ENCODE results near the gene STK32B.

STK32B gene

GRCh38 chr4:5446595-5447226 is 395.4 kb downstream of the STK32B start:
- no peak for DNase-seq (ENCODE audit: low read depth)

DNA sequence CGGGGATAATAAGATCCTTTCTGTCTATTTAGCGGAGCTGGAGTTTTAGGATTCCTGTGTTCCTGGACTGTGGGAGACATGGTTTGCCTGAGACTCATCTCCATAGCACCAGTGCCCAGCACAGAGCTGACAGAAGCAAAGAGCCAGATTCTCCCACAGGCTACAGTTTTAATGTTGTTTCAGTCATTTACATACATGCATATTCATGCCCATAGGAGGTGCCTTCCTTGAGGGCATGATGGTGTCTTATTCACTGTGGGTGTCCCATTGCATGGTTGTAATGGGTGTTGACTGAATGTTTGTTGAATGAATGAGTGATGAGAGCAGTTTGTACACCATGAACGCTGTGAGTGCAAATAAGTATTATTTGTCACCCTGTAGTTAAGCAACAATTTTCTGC is 396.5 kb downstream of the STK32B start:
- DNase-seq (ENCODE audit: low read depth) = no peak

DNA sequence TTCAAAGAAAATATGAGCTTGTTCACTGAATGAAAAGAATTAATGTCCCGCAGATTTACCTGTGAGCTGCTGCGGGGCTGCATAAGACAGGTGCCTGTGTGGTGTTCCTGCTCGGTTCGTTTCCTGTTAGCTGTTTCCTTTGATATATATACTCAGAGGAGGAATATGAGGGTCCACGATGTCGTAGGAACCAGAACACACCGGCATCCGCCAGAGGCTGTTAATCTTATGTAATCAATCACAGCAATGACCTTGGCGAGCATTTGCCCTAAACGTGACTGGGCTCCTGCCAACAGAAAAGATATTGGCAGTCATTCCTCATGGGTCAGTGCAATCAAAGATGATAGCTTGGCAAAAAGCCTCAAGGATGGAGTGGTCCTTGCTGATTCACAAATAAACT is 396.9 kb downstream of the STK32B start:
- no peak for DNase-seq (ENCODE audit: low read depth)

- DNase-seq (ENCODE audit: low read depth) = no peak
These were observed 400.0 kb downstream of the STK32B start for GRCh38 chr4:5451243-5451642.

DNA sequence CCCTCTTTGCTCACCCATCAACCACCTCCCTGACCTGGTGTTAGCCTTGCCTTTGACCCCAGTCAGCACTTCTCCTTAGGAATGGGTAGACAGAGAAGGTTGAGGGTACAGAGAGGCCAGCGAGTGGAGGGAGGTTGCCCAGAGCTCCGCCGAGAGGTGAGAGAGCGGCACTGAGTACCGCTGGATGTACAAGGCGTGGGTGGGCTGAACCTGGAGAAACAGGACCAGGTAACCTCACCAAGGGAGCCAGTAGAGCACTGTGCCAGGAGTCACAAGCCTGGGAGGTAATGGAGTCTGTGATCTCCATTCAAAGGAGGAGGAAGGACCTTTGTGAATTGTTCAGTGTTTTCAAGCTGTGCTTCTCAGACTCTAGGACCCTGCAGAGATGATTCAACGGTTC is 400.9 kb downstream of the STK32B start:
- no peak for DNase-seq (ENCODE audit: low read depth)

GRCh38 chr4:5455003-5455585 is 403.8 kb downstream of the STK32B start:
- no peak for DNase-seq (ENCODE audit: low read depth)

GRCh38 chr4:5456296-5456845 is 405.1 kb downstream of the STK32B start:
- DNase-seq (ENCODE audit: low read depth) = no peak

DNA sequence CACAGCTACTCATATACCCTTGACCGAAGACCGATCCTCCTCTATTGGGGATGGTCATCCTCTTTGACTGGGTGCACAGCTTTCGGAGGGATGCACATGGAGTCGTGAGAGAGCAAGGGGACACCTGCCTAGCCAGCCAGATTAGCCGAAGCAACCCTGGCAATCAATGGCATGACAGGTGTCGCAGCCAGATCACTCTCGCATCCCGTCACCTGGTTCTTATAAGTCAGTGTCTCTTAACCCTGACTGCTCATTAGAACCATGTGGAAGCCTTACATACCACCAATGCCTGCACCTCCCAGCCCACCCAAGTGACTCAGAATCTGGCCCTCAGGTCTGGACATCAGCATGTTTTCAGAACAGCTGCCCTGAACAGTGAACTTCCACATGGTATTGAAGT is 407.4 kb downstream of the STK32B start:
- no peak for DNase-seq (ENCODE audit: low read depth)

- DNase-seq (ENCODE audit: low read depth) = no peak
These were observed 408.0 kb downstream of the STK32B start for GRCh38 chr4:5459236-5459635.

- no peak for DNase-seq (ENCODE audit: low read depth)
These were observed 409.0 kb downstream of the STK32B start for GRCh38 chr4:5460106-5460801.

GRCh38 chr4:5461477-5461876 is 410.2 kb downstream of the STK32B start:
- DNase-seq (ENCODE audit: low read depth) = no peak

DNA sequence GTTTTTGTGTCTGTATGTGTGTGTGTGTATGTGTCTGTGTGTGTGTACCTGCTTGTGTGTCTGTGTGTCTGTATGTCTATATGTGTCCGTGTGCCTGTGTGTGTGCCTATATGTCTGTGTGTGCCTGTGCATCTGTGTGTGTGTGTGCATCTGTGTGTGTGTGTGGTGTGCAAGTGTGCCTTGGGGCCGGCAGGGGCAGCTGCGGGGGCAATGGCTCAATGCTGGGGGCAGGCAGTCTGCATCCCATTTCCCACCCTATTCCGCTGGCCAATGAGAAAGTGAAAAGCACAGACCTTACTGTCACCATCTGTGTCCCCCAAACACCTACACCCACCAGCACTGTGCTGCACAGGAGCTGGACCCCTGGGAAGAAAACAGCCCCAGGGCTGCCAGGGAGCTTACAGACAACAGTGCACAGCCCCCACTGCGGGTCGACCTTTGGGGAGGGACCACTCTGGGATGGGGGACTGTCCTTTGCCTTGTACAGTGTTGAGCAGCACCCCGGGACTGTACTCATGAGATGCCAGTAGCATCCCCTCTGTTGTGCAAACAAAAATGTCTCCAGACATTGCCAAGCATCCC is 411.1 kb downstream of the STK32B start:
- no peak for DNase-seq (ENCODE audit: low read depth)

GRCh38 chr4:5462896-5463295 is 411.6 kb downstream of the STK32B start:
- DNase-seq (ENCODE audit: low read depth) = no peak

DNA sequence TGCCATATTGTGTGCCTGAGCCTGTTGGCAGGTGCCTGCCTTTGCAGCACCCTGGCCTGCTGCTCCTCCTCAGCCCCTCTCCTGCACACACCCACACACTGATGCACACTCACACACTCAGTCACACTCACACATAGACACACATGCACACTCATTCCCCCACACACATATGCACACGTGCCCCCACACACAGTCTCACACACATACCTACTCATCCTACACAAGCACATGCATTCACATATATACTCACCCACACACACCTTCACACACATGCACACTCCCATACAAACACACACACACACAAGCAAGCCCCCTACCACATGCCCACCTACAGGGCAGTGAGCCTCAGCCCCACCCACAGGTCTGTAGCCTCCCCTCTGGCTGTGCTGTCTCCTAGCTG is 412.1 kb downstream of the STK32B start:
- DNase-seq (ENCODE audit: low read depth) = no peak

- DNase-seq (ENCODE audit: low read depth) = no peak
These were observed 412.8 kb downstream of the STK32B start for GRCh38 chr4:5463936-5464650.

DNA sequence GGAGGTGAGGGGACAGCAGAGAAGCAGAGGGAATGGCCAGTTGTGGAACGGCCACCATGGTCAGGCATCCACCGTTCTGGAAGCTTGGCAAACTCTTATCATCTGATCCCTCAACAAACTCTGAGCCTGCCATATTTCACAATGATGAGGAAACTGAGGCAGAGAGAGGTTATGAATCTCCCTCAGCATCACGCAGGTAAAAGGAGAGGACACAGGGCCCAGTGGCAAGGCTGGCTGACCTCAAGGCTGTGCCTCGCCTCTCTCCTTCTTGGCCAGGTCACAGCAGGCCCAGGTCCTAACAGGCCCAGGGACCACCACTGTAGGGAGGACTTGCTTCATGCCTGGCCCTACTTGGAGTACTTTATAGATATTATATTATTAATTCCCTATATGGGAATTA is 414.2 kb downstream of the STK32B start:
- DNase-seq (ENCODE audit: low read depth) = no peak

GRCh38 chr4:5465956-5466355 is 414.7 kb downstream of the STK32B start:
- no peak for DNase-seq (ENCODE audit: low read depth)

GRCh38 chr4:5467111-5467510 is 415.8 kb downstream of the STK32B start:
- no peak for DNase-seq (ENCODE audit: low read depth)

DNA sequence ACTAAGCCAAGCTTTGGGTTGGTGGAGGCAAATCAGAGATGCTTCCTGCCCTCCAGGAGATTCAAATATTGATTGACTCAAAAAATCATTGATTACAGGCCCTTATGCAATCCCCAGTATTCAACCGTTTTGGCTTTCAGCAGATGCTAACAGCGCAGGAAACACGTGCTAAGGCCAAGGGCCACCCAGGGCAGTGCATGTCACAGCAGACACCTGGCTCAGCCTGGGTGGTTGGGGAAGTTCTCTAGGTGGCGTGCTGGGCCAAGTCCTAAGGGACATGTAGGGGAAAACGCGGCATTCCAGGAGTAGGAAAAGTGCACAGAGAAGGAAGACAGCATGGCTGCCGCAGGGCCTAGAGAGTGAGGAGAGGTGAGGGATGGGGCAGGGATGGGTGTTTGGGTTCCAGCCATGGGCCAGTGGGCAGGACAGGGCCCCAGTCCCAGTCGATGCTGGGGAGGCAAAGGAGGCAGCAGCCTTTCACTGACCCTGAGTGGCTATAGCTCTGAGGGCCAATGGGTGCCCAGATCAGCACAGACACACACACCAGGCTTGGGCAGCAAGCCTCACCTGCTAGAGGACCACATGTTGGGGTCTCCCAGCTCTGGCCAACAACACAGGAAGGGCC is 418.0 kb downstream of the STK32B start:
- DNase-seq (ENCODE audit: low read depth) = no peak

DNA sequence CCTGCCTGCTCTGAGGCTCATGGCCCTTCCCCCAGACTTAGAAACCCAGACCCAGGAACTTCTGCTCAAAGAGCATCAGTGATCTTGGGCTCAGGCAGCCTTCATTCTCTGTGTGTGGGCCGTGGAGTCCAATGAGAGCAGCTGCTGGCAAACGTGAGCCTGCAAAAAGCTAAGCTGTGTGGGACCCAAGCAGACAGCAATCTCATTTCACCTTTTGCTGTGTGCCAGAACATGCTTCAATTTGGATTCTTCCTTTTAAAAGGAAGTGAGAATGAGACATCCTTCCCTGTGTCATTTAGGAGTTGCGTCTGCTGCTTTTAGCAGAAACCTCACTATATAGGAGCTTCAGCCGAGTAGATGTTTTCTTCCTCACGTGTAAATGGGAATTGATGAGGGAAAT is 418.6 kb downstream of the STK32B start:
- no peak for DNase-seq (ENCODE audit: low read depth)

- no peak for DNase-seq (ENCODE audit: low read depth)
These were observed 419.3 kb downstream of the STK32B start for GRCh38 chr4:5470318-5471198.
